Ectodermal cell (in vitro differentiated cells): ENCODE data around the gene SDF2L1.
"Not testable (repeated sequence)": the region's sequence is repeated elsewhere in the genome, so short reads cannot be mapped to it uniquely, and the experiment has no call there.

Experiments
- H3K27ac ChIP-seq: 2 replicates; pipeline ENCODE4 v1.7.0; 2013; ENCODE audit warnings: mild to moderate bottlenecking, low read depth, low read length; ENCODE audit not compliant: insufficient read depth, poor library complexity, severe bottlenecking
- H3K27me3 ChIP-seq: 2 replicates; pipeline ENCODE4 v1.7.0; 2013; ENCODE audit warnings: mild to moderate bottlenecking, low read length; ENCODE audit not compliant: insufficient read depth, control insufficient read depth, poor library complexity, severe bottlenecking
- H3K36me3 ChIP-seq: one replicate; pipeline ENCODE4 v1.7.0; 2013; ENCODE audit warnings: low read length; ENCODE audit not compliant: control insufficient read depth, insufficient read depth
- H3K4me1 ChIP-seq: one replicate; pipeline ENCODE4 v1.7.0; 2013; ENCODE audit warnings: low read length; ENCODE audit not compliant: control insufficient read depth, insufficient read depth
- H3K4me3 ChIP-seq: 2 replicates; pipeline ENCODE4 v1.7.0; 2013; ENCODE audit warnings: low read depth, low read length, control low read depth; ENCODE audit not compliant: insufficient read depth
- H3K9me3 ChIP-seq: 2 replicates; pipeline ENCODE4 v1.7.0; 2013; ENCODE audit warnings: mild to moderate bottlenecking, low read length, moderate library complexity; ENCODE audit not compliant: control insufficient read depth
- WGBS, 2 experiments: methylation state at CpG; one replicate each; pipeline ENCODE4 v1.1.7; 2013; ENCODE audit warnings: missing lambda C conversion rate in 2 of 2; 5-methylcytosine and 5-hydroxymethylcytosine counted together

Gene SDF2L1

DNA sequence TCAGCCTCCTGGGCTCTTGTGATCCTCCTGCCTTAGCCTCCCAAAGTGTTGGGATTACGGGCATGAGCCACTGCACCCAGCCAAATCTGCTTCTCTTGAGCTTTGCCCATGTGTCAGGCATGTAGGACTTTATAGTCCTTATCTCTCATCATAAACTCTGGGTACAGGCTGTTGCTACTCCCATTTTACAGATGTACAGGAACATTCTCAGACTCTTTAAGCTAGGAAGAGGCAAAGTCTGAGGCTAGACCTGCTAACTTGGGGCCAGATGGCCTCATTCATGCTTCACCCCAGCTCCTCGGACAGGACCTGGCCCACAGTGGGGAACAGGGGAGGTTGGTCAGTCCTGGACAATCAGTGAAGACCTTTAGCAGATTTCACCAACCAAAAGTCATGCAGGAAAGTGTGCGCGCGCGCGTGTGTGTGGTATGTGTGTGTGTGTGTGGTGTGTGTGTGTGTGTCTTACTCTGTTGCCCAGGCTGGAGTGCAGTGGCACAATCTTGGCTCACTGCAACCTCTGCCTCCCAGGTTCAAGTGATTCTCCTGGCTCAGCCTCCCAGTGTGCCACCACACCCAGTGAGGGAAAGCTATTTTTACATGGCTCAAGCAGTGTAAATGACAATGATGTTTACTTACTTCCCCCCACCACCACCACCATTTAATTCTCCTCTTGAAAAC, 36.1 kb upstream of the SDF2L1 start:
- 95 to 97% methylated on average over 7 of the region's 7 CpGs for WGBS, 2 experiments
- H3K27me3 ChIP-seq = no peaks in the 10 kb centered on the region
- no peaks in the 10 kb centered on the region for H3K9me3 ChIP-seq
- H3K4me3 ChIP-seq = no peak overlapping the region
- no peaks in the 10 kb centered on the region for H3K4me1 ChIP-seq
- no peak overlapping the region for H3K27ac ChIP-seq
- H3K36me3 ChIP-seq = peaks cover 3% of the 10 kb centered on the region

GRCh38 chr22:21606775-21607174, 35.3 kb upstream of the SDF2L1 start:
- no peaks in the 10 kb centered on the region for H3K9me3 ChIP-seq
- H3K27me3 ChIP-seq = no peaks in the 10 kb centered on the region
- no peak overlapping the region for H3K27ac ChIP-seq
- WGBS, 2 experiments = 95 to 98% methylated on average over 8 of the region's 8 CpGs
- H3K36me3 ChIP-seq = peaks cover 10% of the 10 kb centered on the region
- H3K4me1 ChIP-seq = no peaks in the 10 kb centered on the region
- no peak overlapping the region for H3K4me3 ChIP-seq

- 94% methylated on average over 11 of the region's 11 CpGs for WGBS, 2 experiments
- not testable (repeated sequence) for H3K27me3 ChIP-seq, H3K9me3 ChIP-seq, H3K4me1 ChIP-seq, H3K4me3 ChIP-seq, H3K27ac ChIP-seq
- peaks cover 25% of the 10 kb centered on the region for H3K36me3 ChIP-seq
These were observed 32.4 kb upstream of the SDF2L1 start for GRCh38 chr22:21609556-21610157.

GRCh38 chr22:21611210-21611977, 30.7 kb upstream of the SDF2L1 start:
- Histone ChIP-seq H3K4me3 (no peak overlapping the region), H3K27me3 (no peaks in the 10 kb centered on the region), H3K4me1 (no peaks in the 10 kb centered on the region), H3K36me3 (peaks cover 26% of the 10 kb centered on the region), H3K9me3 (no peaks in the 10 kb centered on the region), H3K27ac (no peak overlapping the region)
- 93 to 97% methylated on average over 4 of the region's 4 CpGs for WGBS, 2 experiments

DNA sequence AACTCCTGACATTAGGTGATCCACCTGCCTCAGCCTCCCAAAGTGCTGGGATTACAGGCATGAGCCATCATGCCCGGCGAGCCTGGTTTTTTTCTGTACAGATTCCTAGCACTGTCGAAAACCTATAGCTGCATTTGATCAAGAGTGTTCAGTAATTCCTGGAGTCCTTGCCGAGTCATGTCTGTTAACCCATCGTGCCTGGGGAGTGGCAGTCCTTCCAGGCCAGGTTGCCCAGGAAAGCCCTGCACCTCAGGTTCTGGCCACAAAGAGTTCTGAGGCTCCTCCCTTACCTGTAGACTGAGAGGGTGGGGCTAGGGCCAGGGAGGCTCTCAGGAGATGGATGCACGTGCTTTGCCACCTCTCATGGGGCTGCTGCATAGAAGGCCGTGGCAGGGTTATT, 29.2 kb upstream of the SDF2L1 start:
- Histone ChIP-seq H3K9me3 (no peaks in the 10 kb centered on the region), H3K4me3 (no peak overlapping the region), H3K36me3 (peaks cover 26% of the 10 kb centered on the region), H3K4me1 (no peaks in the 10 kb centered on the region), H3K27ac (no peak overlapping the region), H3K27me3 (no peaks in the 10 kb centered on the region)
- 95% methylated on average over 7 of the region's 7 CpGs for WGBS, 2 experiments

DNA sequence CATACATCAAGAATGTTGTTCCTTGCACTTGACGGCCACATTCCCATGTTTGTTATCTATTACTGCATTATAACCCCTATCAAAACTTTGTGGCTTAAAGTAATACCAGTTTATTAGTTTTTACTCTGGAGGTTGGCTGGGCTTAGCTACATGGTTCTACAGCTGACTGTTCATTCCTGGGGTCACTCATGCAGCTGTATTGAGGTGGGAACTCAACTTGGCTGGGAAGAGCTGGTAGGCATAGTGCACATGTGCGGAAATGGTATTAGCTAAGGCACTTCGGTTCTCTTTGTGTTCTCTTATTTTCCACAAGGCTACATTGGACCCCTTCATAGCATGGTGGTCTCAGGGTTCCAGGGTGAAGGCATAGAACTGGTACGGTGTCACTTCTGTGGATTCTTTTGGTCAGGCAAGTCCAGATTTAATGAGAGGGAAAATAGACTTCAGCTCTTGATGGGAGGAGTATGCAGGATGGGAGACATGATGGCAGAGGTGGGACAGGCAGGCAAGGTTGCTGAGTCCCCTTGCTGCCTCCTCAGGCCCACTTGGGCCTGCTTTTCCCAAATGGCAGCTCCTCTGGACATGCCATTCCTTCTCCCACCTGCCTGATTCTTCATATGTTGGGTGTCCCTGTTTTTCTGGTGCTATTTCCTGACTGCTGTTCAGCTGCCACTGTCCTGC, 28.4 kb upstream of the SDF2L1 start:
- H3K27me3 ChIP-seq = no peaks in the 10 kb centered on the region
- no peak overlapping the region for H3K4me3 ChIP-seq
- peaks cover 26% of the 10 kb centered on the region for H3K36me3 ChIP-seq
- whole genome bisulfite sequencing, 2 experiments = 95 to 99% methylated on average over 4 of the region's 4 CpGs
- H3K27ac ChIP-seq = no peak overlapping the region
- no peaks in the 10 kb centered on the region for H3K9me3 ChIP-seq
- H3K4me1 ChIP-seq = no peaks in the 10 kb centered on the region

DNA sequence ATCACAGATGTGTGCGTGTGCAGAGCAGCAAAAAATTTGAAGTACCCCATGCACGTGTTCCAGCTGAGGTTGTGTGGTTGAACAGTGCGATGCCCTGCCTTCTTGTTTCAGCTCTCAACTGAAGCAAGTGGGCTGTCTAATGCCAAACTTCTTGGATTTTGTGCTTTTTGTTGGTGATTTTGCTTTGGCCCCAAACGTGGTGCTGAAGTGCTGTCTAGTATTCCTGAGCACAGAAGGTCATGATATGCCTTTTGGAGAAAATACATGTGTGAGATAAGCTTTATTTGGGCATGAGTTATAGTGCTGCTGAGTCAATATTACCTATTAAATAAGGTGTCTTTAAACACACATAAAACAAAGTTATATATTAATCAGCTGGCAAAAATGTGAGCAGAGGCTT, 26.4 kb upstream of the SDF2L1 start:
- Histone ChIP-seq H3K4me3 (no peak overlapping the region), H3K36me3 (peaks cover 26% of the 10 kb centered on the region), H3K27ac (no peak overlapping the region), H3K27me3 (no peaks in the 10 kb centered on the region), H3K9me3 (no peaks in the 10 kb centered on the region), H3K4me1 (no peaks in the 10 kb centered on the region)
- WGBS, 2 experiments = 95 to 96% methylated on average over 4 of the region's 4 CpGs

GRCh38 chr22:21617337-21617736, 24.8 kb upstream of the SDF2L1 start:
- H3K27me3 ChIP-seq, H3K27ac ChIP-seq, H3K9me3 ChIP-seq, H3K4me1 ChIP-seq, H3K4me3 ChIP-seq: not testable (repeated sequence)
- 94 to 95% methylated on average over 6 of the region's 6 CpGs for WGBS, 2 experiments
- H3K36me3 ChIP-seq = peaks cover 11% of the 10 kb centered on the region

- Histone ChIP-seq H3K36me3 (no peaks in the 10 kb centered on the region), H3K4me3 (no peak overlapping the region), H3K27me3 (no peaks in the 10 kb centered on the region), H3K9me3 (no peaks in the 10 kb centered on the region), H3K27ac (no peak overlapping the region), H3K4me1 (no peaks in the 10 kb centered on the region)
- 90 to 99% methylated on average over 3 of the region's 3 CpGs for WGBS, 2 experiments
These were observed 21.1 kb upstream of the SDF2L1 start for GRCh38 chr22:21621025-21621424.
